ENCODE measurements around the gene CKLF. TPM values are rescaled to one million over a fixed set of nuclear protein-coding genes. Genes with fewer than 3 reads are reported as not detected.

CKLF gene
- total RNA-seq, 1 experiment from 2014 or later = 47.9 TPM

- intact Hi-C loops (cut with micrococcal nuclease; ENCODE audit: unreplicated experiment) = no loop called here
- no peak for TF ChIP-seq CTCF (conservative IDR thresholded peaks at IDR 0.05; ENCODE audit: low read depth, low read length)
- no peak for TF ChIP-seq EZH2 (IDR thresholded peaks at IDR 0.05; ENCODE audit: borderline replicate concordance, low read depth, low read length, poor library complexity, severe bottlenecking)
- Histone ChIP-seq H3K36me3 (ENCODE audit: insufficient read depth, low read length, poor library complexity, severe bottlenecking) (peaks cover 41% of the 10 kb centered on the region), H3K27me3 (replicated peaks; ENCODE audit: insufficient read depth, low read depth, low read length, poor library complexity) (no peaks in the 10 kb centered on the region), H3K9me3 (ENCODE audit: low read depth, low read length, poor library complexity, severe bottlenecking) (no peaks in the 10 kb centered on the region), H3K4me3 (ENCODE audit: low read depth, low read length, poor library complexity, severe bottlenecking) (no peak overlapping the region), H3K27ac (ENCODE audit: low read depth, low read length, poor library complexity, severe bottlenecking) (no peak overlapping the region), H3K4me1 (ENCODE audit: insufficient read depth, low read length, poor library complexity, severe bottlenecking) (peaks cover 5% of the 10 kb centered on the region)
- no peak for DNase-seq (ENCODE audit: low spot score)
- CTCF ChIA-PET = no interaction called here
- BruUV-seq (replicated peaks) = no TSS peak
- POLR2A ChIA-PET (ENCODE audit: low non-redundant PET) = no interaction called here
Observed at GRCh38 chr16:66614161-66614802, 61.9 kb downstream of the CKLF start.

Other genes with a start within 250 kb of the CKLF start
- gene CDH5, start 185.9 kb upstream of the CKLF start, total RNA-seq (2021) = 0.09 and 0.26 TPM in 2 replicates
- not detected in 2 replicates for gene BEAN1, start 125.3 kb upstream of the CKLF start, total RNA-seq (2021)
- 8.2 and 9.5 TPM in 2 replicates for gene TK2, start 2.5 kb upstream of the CKLF start, total RNA-seq (2021)
- gene CMTM1, start 13.9 kb downstream of the CKLF start, total RNA-seq (2021) = 5.5 and 7.1 TPM in 2 replicates
- not detected in 2 replicates for gene CMTM2, start 26.9 kb downstream of the CKLF start, total RNA-seq (2021)
- 25.5 and 31.1 TPM in 2 replicates for gene CMTM3, start 52.1 kb downstream of the CKLF start, total RNA-seq (2021)
- 30.3 and 37.7 TPM in 2 replicates for gene CMTM4, start 144.2 kb downstream of the CKLF start, total RNA-seq (2021)
- 149 and 164 TPM in 2 replicates for gene DYNC1LI2, start 199.0 kb downstream of the CKLF start, total RNA-seq (2021)
- gene TERB1, start 249.0 kb downstream of the CKLF start, total RNA-seq (2021) = 0.28 TPM in 1 of 2 replicates, not detected in the other

All from A673 (cell line).